ENCODE results near the gene EOGT. TPM values are rescaled to one million over a fixed set of nuclear protein-coding genes. Genes with fewer than 3 reads are reported as not detected.

Gene EOGT
- polyA plus RNA-seq, 1 experiment: 29.4 TPM

GRCh38 chr3:68985146-68985790 is 28.2 kb downstream of the EOGT start:
- ChIA-PET CTCF (interaction anchor here (1.2 kb wide), 1 partner anchor 14 kb away, joined by 3 read pairs; no protein-coding TSS in a partner anchor), POLR2A (no interaction called here)
- H3K9me3 ChIP-seq (ENCODE audit: control insufficient read depth, insufficient read depth, low read length): no peaks in the 10 kb centered on the region
- DNase-seq (ENCODE audit: low read depth, low spot score): no peak
- TF ChIP-seq CTCF (IDR thresholded peaks at IDR 0.05; ENCODE audit: low read depth, low read length): no peak
- H3K27me3 ChIP-seq (ENCODE audit: control insufficient read depth, insufficient read depth, low read length): no peaks in the 10 kb centered on the region
- H3K27ac ChIP-seq (ENCODE audit: low read depth, low read length): no peak overlapping the region
- no peak overlapping the region for H3K4me3 ChIP-seq (ENCODE audit: low read depth, low read length)

- Histone ChIP-seq H3K27me3 (ENCODE audit: control insufficient read depth, insufficient read depth, low read length) (no peaks in the 10 kb centered on the region), H3K9me3 (ENCODE audit: control insufficient read depth, insufficient read depth, low read length) (no peaks in the 10 kb centered on the region), H3K4me3 (ENCODE audit: low read depth, low read length) (no peak overlapping the region), H3K27ac (ENCODE audit: low read depth, low read length) (no peak overlapping the region)
- ChIA-PET CTCF (no interaction called here), POLR2A (no interaction called here)
- TF ChIP-seq CTCF (IDR thresholded peaks at IDR 0.05; ENCODE audit: low read depth, low read length): no peak
- DNase-seq (ENCODE audit: low read depth, low spot score): no peak
Measured at GRCh38 chr3:68984011-68984530, 29.4 kb downstream of the EOGT start.

- POLR2A ChIA-PET: interaction anchor here (0.6 kb wide), 1 partner anchor 55 kb away, joined by 5 read pairs; no protein-coding TSS in a partner anchor
- no peak overlapping the region for H3K4me3 ChIP-seq (ENCODE audit: low read depth, low read length)
- H3K27ac ChIP-seq (ENCODE audit: low read depth, low read length): no peak overlapping the region
- no peak for TF ChIP-seq CTCF (IDR thresholded peaks at IDR 0.05; ENCODE audit: low read depth, low read length)
- no peaks in the 10 kb centered on the region for H3K9me3 ChIP-seq (ENCODE audit: control insufficient read depth, insufficient read depth, low read length)
- H3K27me3 ChIP-seq (ENCODE audit: control insufficient read depth, insufficient read depth, low read length): no peaks in the 10 kb centered on the region
- no peak for DNase-seq (ENCODE audit: low read depth, low spot score)
- CTCF ChIA-PET: interaction anchor here (1.3 kb wide), 1 partner anchor 84 kb away, joined by 5 read pairs; no protein-coding TSS in a partner anchor
Measured at GRCh38 chr3:68977486-68978167, 35.9 kb downstream of the EOGT start.

- Histone ChIP-seq H3K4me3 (ENCODE audit: low read depth, low read length) (no peak overlapping the region), H3K27ac (ENCODE audit: low read depth, low read length) (no peak overlapping the region), H3K27me3 (ENCODE audit: control insufficient read depth, insufficient read depth, low read length) (peaks cover 9% of the 10 kb centered on the region), H3K9me3 (ENCODE audit: control insufficient read depth, insufficient read depth, low read length) (no peaks in the 10 kb centered on the region)
- no peak for DNase-seq (ENCODE audit: low read depth, low spot score)
- no peak for TF ChIP-seq CTCF (IDR thresholded peaks at IDR 0.05; ENCODE audit: low read depth, low read length)
- CTCF ChIA-PET: no interaction called here
- POLR2A ChIA-PET: no interaction called here
Measured at GRCh38 chr3:68974711-68975110, 38.8 kb downstream of the EOGT start.

- no peak for TF ChIP-seq CTCF (IDR thresholded peaks at IDR 0.05; ENCODE audit: low read depth, low read length)
- H3K27ac ChIP-seq (ENCODE audit: low read depth, low read length): no peak overlapping the region
- H3K9me3 ChIP-seq (ENCODE audit: control insufficient read depth, insufficient read depth, low read length): no peaks in the 10 kb centered on the region
- no peak for DNase-seq (ENCODE audit: low read depth, low spot score)
- POLR2A ChIA-PET: no interaction called here
- CTCF ChIA-PET: interaction anchor here (2.0 kb wide), 1 partner anchor 81 kb away, joined by 22 read pairs; no protein-coding TSS in a partner anchor
- no peak overlapping the region for H3K4me3 ChIP-seq (ENCODE audit: low read depth, low read length)
- H3K27me3 ChIP-seq (ENCODE audit: control insufficient read depth, insufficient read depth, low read length): peaks cover 16% of the 10 kb centered on the region
Measured at GRCh38 chr3:68973639-68974038, 39.8 kb downstream of the EOGT start.
